ENCODE data around the gene PLXDC2.

Gene PLXDC2

GRCh38 chr10:19979628-19980027 lies 163.4 kb downstream of the PLXDC2 start:
- TF ChIP-seq, protein P1, sequence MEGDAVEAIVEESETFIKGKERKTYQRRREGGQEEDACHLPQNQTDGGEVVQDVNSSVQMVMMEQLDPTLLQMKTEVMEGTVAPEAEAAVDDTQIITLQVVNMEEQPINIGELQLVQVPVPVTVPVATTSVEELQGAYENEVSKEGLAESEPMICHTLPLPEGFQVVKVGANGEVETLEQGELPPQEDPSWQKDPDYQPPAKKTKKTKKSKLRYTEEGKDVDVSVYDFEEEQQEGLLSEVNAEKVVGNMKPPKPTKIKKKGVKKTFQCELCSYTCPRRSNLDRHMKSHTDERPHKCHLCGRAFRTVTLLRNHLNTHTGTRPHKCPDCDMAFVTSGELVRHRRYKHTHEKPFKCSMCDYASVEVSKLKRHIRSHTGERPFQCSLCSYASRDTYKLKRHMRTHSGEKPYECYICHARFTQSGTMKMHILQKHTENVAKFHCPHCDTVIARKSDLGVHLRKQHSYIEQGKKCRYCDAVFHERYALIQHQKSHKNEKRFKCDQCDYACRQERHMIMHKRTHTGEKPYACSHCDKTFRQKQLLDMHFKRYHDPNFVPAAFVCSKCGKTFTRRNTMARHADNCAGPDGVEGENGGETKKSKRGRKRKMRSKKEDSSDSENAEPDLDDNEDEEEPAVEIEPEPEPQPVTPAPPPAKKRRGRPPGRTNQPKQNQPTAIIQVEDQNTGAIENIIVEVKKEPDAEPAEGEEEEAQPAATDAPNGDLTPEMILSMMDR (IDR thresholded peaks at IDR 0.05) = no peak
- Histone ChIP-seq H3K79me2 (peaks cover 21% of the 10 kb centered on the region), H3K4me2 (ENCODE audit: low read length) (no peak overlapping the region), H3K9me3 (ENCODE audit: control insufficient read depth, low read length) (no peaks in the 10 kb centered on the region), H3K27ac (no peak overlapping the region), H3K36me3 (ENCODE audit: control insufficient read depth, insufficient read depth, low read length) (no peaks in the 10 kb centered on the region), H3K4me1 (peaks cover 6% of the 10 kb centered on the region), H2AFZ (no peak overlapping the region), H3K4me3 (ENCODE audit: low read depth, low read length) (no peak overlapping the region), H3K27me3 (ENCODE audit: control insufficient read depth, insufficient read depth, low read length) (no peaks in the 10 kb centered on the region), H3K9ac (no peak overlapping the region)

- peaks cover 13% of the 10 kb centered on the region for H3K79me2 ChIP-seq
- TF ChIP-seq, protein P1 (IDR thresholded peaks at IDR 0.05) = no peak
These were observed 167.8 kb downstream of the PLXDC2 start for GRCh38 chr10:19983880-19984565.

DNA sequence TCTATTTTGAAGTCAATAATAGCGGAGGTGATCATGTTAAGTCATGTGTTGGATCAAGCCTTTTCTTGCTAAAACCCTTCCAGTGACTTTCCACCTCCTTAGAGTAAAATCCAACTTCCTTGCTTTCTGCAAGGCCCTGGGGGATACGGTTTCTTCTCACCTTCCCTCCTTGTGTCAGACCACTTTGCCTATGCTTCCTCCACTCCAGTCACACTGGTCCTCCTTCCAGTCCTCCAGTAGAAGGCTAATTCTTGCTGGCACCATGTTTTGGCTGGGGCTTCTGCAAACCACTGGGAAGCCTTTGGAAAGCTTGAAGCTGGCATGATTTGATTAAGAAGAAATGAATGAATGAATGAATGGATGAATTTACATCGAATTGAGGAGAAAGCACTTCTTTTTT lies 169.5 kb downstream of the PLXDC2 start:
- H3K4me3 ChIP-seq (ENCODE audit: low read depth, low read length) = no peak overlapping the region
- no peak overlapping the region for H3K9ac ChIP-seq
- H3K4me1 ChIP-seq = peaks cover 13% of the 10 kb centered on the region
- H3K4me2 ChIP-seq (ENCODE audit: low read length) = no peak overlapping the region
- no peak overlapping the region for H3K27ac ChIP-seq
- no peaks in the 10 kb centered on the region for H3K36me3 ChIP-seq (ENCODE audit: control insufficient read depth, insufficient read depth, low read length)
- H3K79me2 ChIP-seq = peaks cover 12% of the 10 kb centered on the region
- TF ChIP-seq, protein P1 (IDR thresholded peaks at IDR 0.05) = no peak
- no peak overlapping the region for H2AFZ ChIP-seq
- no peaks in the 10 kb centered on the region for H3K9me3 ChIP-seq (ENCODE audit: control insufficient read depth, low read length)
- no peaks in the 10 kb centered on the region for H3K27me3 ChIP-seq (ENCODE audit: control insufficient read depth, insufficient read depth, low read length)

More at GRCh38 chr10:19983880-19984565, 167.8 kb downstream of the PLXDC2 start:
- H3K36me3 ChIP-seq (ENCODE audit: control insufficient read depth, insufficient read depth, low read length) = no peaks in the 10 kb centered on the region
- no peak overlapping the region for H3K4me3 ChIP-seq (ENCODE audit: low read depth, low read length)
- no peaks in the 10 kb centered on the region for H3K27me3 ChIP-seq (ENCODE audit: control insufficient read depth, insufficient read depth, low read length)
- H3K9ac ChIP-seq = no peak overlapping the region
- no peak overlapping the region for H3K4me2 ChIP-seq (ENCODE audit: low read length)
- H3K4me1 ChIP-seq = peaks cover 13% of the 10 kb centered on the region
- no peaks in the 10 kb centered on the region for H3K9me3 ChIP-seq (ENCODE audit: control insufficient read depth, low read length)
- no peak overlapping the region for H3K27ac ChIP-seq
- no peak overlapping the region for H2AFZ ChIP-seq

GRCh38 chr10:19986591-19986990 lies 170.4 kb downstream of the PLXDC2 start:
- no peak overlapping the region for H3K9ac ChIP-seq
- TF ChIP-seq, protein P1 (IDR thresholded peaks at IDR 0.05) = no peak
- H3K27me3 ChIP-seq (ENCODE audit: control insufficient read depth, insufficient read depth, low read length) = no peaks in the 10 kb centered on the region
- H3K27ac ChIP-seq = no peak overlapping the region
- H3K9me3 ChIP-seq (ENCODE audit: control insufficient read depth, low read length) = no peaks in the 10 kb centered on the region
- peaks cover 14% of the 10 kb centered on the region for H3K79me2 ChIP-seq
- H3K4me2 ChIP-seq (ENCODE audit: low read length) = no peak overlapping the region
- no peaks in the 10 kb centered on the region for H3K36me3 ChIP-seq (ENCODE audit: control insufficient read depth, insufficient read depth, low read length)
- no peak overlapping the region for H2AFZ ChIP-seq
- H3K4me3 ChIP-seq (ENCODE audit: low read depth, low read length) = no peak overlapping the region
- peaks cover 13% of the 10 kb centered on the region for H3K4me1 ChIP-seq

GRCh38 chr10:19987931-19988330 lies 171.7 kb downstream of the PLXDC2 start:
- Histone ChIP-seq H3K36me3 (ENCODE audit: control insufficient read depth, insufficient read depth, low read length) (no peaks in the 10 kb centered on the region), H3K4me2 (ENCODE audit: low read length) (no peak overlapping the region), H3K27me3 (ENCODE audit: control insufficient read depth, insufficient read depth, low read length) (no peaks in the 10 kb centered on the region), H3K79me2 (peaks cover 22% of the 10 kb centered on the region), H3K27ac (no peak overlapping the region), H3K9ac (no peak overlapping the region), H2AFZ (no peak overlapping the region), H3K4me3 (ENCODE audit: low read depth, low read length) (no peak overlapping the region), H3K4me1 (peaks cover 13% of the 10 kb centered on the region), H3K9me3 (ENCODE audit: control insufficient read depth, low read length) (no peaks in the 10 kb centered on the region)
- TF ChIP-seq, protein P1 (IDR thresholded peaks at IDR 0.05) = no peak

Data from parathyroid adenoma (tissue), 2 donors.